ENCODE measurements around the gene RIGI. TPM values are rescaled to one million over a fixed set of nuclear protein-coding genes. Genes with fewer than 3 reads are reported as not detected.

Gene RIGI
- total and polyA plus RNA-seq, 2 of the 4 experiments (the other 2 are of a cell fraction) = 4.8 to 13.6 TPM

DNA sequence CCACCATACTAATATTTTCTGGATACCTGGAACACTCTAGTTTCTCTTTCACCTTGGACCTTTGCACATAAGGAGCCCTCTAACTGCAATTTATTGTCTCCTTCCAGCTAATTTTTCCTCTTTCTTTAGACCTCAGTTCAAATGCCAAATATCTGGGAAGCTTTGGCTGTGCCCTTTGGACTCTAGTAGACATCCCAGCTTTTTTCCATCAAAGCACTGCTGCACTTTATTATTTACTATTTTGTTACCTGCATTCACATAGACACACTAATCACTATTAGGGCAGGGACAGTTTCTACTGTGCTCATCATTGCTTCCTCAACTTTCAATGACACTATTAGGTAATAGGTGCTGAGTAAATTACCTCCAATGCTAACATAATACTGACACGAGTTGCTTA, 2.1 kb downstream of the RIGI start:
- H2BK20ac ChIP-seq (ENCODE audit: low read depth, low read length) = no peak overlapping the region
- no peak overlapping the region for H3K4me3 ChIP-seq (ENCODE audit: insufficient read depth, low read depth, low read length)
- no peak overlapping the region for H2BK15ac ChIP-seq (ENCODE audit: low read depth, low read length)
- H3K18ac ChIP-seq (ENCODE audit: low read depth, low read length) = no peak overlapping the region
- H4K8ac ChIP-seq (ENCODE audit: low read depth in 2 of 2, low read length in 2 of 2) = no peak overlapping the region
- no peak overlapping the region for H3K27ac ChIP-seq (ENCODE audit: insufficient read depth, low read length)
- no peak for TF ChIP-seq RFX5 (IDR thresholded peaks at IDR 0.05; ENCODE audit: low read depth, low read length)
- TF ChIP-seq, protein P1, sequence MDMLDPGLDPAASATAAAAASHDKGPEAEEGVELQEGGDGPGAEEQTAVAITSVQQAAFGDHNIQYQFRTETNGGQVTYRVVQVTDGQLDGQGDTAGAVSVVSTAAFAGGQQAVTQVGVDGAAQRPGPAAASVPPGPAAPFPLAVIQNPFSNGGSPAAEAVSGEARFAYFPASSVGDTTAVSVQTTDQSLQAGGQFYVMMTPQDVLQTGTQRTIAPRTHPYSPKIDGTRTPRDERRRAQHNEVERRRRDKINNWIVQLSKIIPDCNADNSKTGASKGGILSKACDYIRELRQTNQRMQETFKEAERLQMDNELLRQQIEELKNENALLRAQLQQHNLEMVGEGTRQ (IDR thresholded peaks at IDR 0.05; ENCODE audit: low read depth, low read length) = no peak
- no peak for TF ChIP-seq FOS (IDR thresholded peaks at IDR 0.05; ENCODE audit: low read depth, low read length)
- TF ChIP-seq MXI1 (IDR thresholded peaks at IDR 0.05; ENCODE audit: borderline replicate concordance, low read depth, low read length) = no peak
- peaks cover 31 to 35% of the 10 kb centered on the region in 2 experiments for H3K79me1 ChIP-seq (ENCODE audit: low read depth in 1 of 2, low read length in 2 of 2)
- no peak overlapping the region for H4K91ac ChIP-seq (ENCODE audit: insufficient read depth, low read depth, low read length)
- BruUV-seq (replicated peaks) = no TSS peak
- no peak overlapping the region for H4K5ac ChIP-seq (ENCODE audit: low read depth, low read length)
- H3K9me1 ChIP-seq (ENCODE audit: insufficient read depth, low read length) = no peaks in the 10 kb centered on the region
- no peak overlapping the region for H2AFZ ChIP-seq (replicated peaks; ENCODE audit: low read length, poor library complexity)
- DNase-seq (no peak), ATAC-seq (ENCODE audit: low read depth) (no peak)
- H3K4ac ChIP-seq (ENCODE audit: low read depth, low read length) = no peak overlapping the region
- no peak overlapping the region for H3K14ac ChIP-seq (replicated peaks; ENCODE audit: low read depth, low read length)
- H2AK9ac ChIP-seq (replicated peaks; ENCODE audit: low read depth, low read length, poor library complexity) = no peak overlapping the region
- no peak overlapping the region for H2AK5ac ChIP-seq (ENCODE audit: low read depth, low read length)
- H3K27me3 ChIP-seq (ENCODE audit: control insufficient read depth, insufficient read depth, low read length) = no peaks in the 10 kb centered on the region
- in situ Hi-C loops (cut with MboI; ENCODE audit: low sequenced_read_pairs) = no loop called here
- dilution Hi-C loops (cut with HindIII; ENCODE audit: low sequenced_read_pairs, unreplicated experiment) = no loop called here
- no peak overlapping the region for H2BK5ac ChIP-seq (ENCODE audit: low read depth, low read length, poor library complexity, severe bottlenecking)
- no peaks in the 10 kb centered on the region for H4K20me1 ChIP-seq (ENCODE audit: insufficient read depth, low read length)
- no peak overlapping the region for H2BK120ac ChIP-seq (ENCODE audit: low read depth, low read length)
- WGBS, 2 experiments (ENCODE audit: extremely low coverage in 2 of 2, insufficient read length in 1 of 2) = no CpG with 5 or more reads among the region's 1 CpG
- ChIA-PET CTCF (no interaction called here), POLR2A (ENCODE audit: unreplicated experiment) (no interaction called here)
- no peak overlapping the region for H3K9ac ChIP-seq (ENCODE audit: low read depth, low read length)
- H3K56ac ChIP-seq (ENCODE audit: extremely low read depth, insufficient read depth, low read length) = no peak overlapping the region
- intact Hi-C loops (cut with micrococcal nuclease) = no loop called here
- no peaks in the 10 kb centered on the region for H3K36me3 ChIP-seq (ENCODE audit: control insufficient read depth, insufficient read depth, low read length)
- H3K4me1 ChIP-seq (ENCODE audit: control insufficient read depth, insufficient read depth, low read length) = peaks cover 3% of the 10 kb centered on the region
- peak overlapping the region; percentile 11; the same call in 1 of the 2 replicates for H3K4me2 ChIP-seq (ENCODE audit: low read depth, low read length)
- H3K23ac ChIP-seq (ENCODE audit: low read depth, low read length) = no peak overlapping the region
- no peaks in the 10 kb centered on the region; the same call in none of the 2 replicates for H3K9me3 ChIP-seq (ENCODE audit: control insufficient read depth, insufficient read depth, low read length)
